GM12878 (cell line): ENCODE results near the gene TSPO. TPM values are rescaled to one million over a fixed set of nuclear protein-coding genes. Genes with fewer than 3 reads are reported as not detected.

Source experiments
- ATAC-seq: fragments of 200-7000 bp; cut with Tn5 transposase; 3 replicates; pipeline ENCODE4 v1.9.1; 2020; ENCODE audit warnings: mild to moderate bottlenecking, moderate library complexity
- BruUV-seq: library from RNA; stranded (reverse); fragments of 400-500 nt; replicated peaks from 2 replicates; lab custom pipeline; 2021; lab: Mats Ljungman, UMichigan
- CTCF ChIA-PET: fragments of 300-600 bp; sonication (Branson Sonifier 250); formaldehyde crosslinking; extraction: SDS; loops from one replicate; lab custom pipeline; 2021; ENCODE audit warnings: inconsistent platforms; lab: Yijun Ruan, JAX
- POLR2A ChIA-PET: fragments of 350-600 bp; formaldehyde crosslinking; extraction: SDS; loops from one replicate; lab custom pipeline; 2021; ENCODE audit warnings: inconsistent platforms; lab: Charles Lee
- RAD21 ChIA-PET: fragments of 300-600 bp; sonication (Branson Sonifier 250); formaldehyde crosslinking; loops from one replicate; lab custom pipeline; 2023; ENCODE audit warnings: antibody characterized with exemption; ENCODE audit not compliant: unreplicated experiment; lab: Charles Lee
- SMC1A ChIA-PET: fragments of 300-600 bp; sonication (Branson Sonifier 250); formaldehyde crosslinking; loops from one replicate; lab custom pipeline; 2023; ENCODE audit not compliant: unreplicated experiment, uncharacterized antibody; lab: Charles Lee
- DNase-seq: peaks from one replicate; pipeline ENCODE4 v3.0.0-alpha.2; 2011; ENCODE audit warnings: low read depth, low spot score
- FAIRE-seq: peaks from 3 replicates; lab custom pipeline; 2011; peaks lifted over from hg19 to GRCh38; lab: Jason Lieb, UNC
- H2AFZ ChIP-seq: 2 replicates; pipeline ENCODE4 v1.6.0; 2011; ENCODE audit warnings: low read depth, low read length, control low read depth; ENCODE audit not compliant: control insufficient read depth
- H3K27ac ChIP-seq: 2 replicates; pipeline ENCODE4 v1.5.1; 2011; ENCODE audit warnings: control low read depth; ENCODE audit not compliant: control insufficient read depth, insufficient read depth
- H3K27me3 ChIP-seq, 2 experiments: replicated peaks in 1 of 2; 2 replicates each; pipeline versions ENCODE4 v1.6.0 to v1.6.1; 2011; ENCODE audit warnings: low read length in 1 of 2; ENCODE audit not compliant: control insufficient read depth in 2 of 2, insufficient read depth in 2 of 2
- H3K36me3 ChIP-seq, 2 experiments: 2 replicates each; pipeline ENCODE4 v1.5.1; 2011; ENCODE audit warnings: low read length in 1 of 2; ENCODE audit not compliant: control insufficient read depth in 2 of 2, insufficient read depth in 2 of 2
- H3K4me1 ChIP-seq: 2 replicates; pipeline ENCODE4 v1.6.1; 2011; ENCODE audit warnings: mild to moderate bottlenecking, low read length, moderate library complexity, mixed read lengths; ENCODE audit not compliant: control insufficient read depth, insufficient read depth
- H3K4me2 ChIP-seq: 2 replicates; pipeline ENCODE4 v1.6.0; 2011; ENCODE audit warnings: control low read depth; ENCODE audit not compliant: control insufficient read depth, insufficient read depth
- H3K4me3 ChIP-seq: fragments of 200-600 bp; sonication (generic); 2 replicates; pipeline ENCODE4 v1.5.1; 2016
- H3K79me2 ChIP-seq: 2 replicates; pipeline ENCODE4 v1.6.0; 2011; ENCODE audit warnings: low read length; ENCODE audit not compliant: control insufficient read depth, insufficient read depth
- H3K9ac ChIP-seq: 2 replicates; pipeline ENCODE4 v1.8.0; 2011; ENCODE audit warnings: low read length, control low read depth, mixed read lengths; ENCODE audit not compliant: control insufficient read depth, insufficient read depth
- H3K9me3 ChIP-seq: replicated peaks from 3 replicates; pipeline ENCODE4 v1.5.1; 2011; ENCODE audit warnings: mild to moderate bottlenecking, low read length; ENCODE audit not compliant: control insufficient read depth, insufficient read depth
- H4K20me1 ChIP-seq: 2 replicates; pipeline ENCODE4 v1.6.0; 2011; ENCODE audit not compliant: control insufficient read depth, insufficient read depth
- CBFB ChIP-seq: IDR thresholded peaks from 2 replicates; pipeline ENCODE4 v1.6.1; 2016; ENCODE audit warnings: antibody characterized with exemption, low read depth
- EGR1 ChIP-seq, 2 experiments: IDR thresholded peaks; 1 replicate in 1 of 2; 2 replicates in 1 of 2; pipeline ENCODE4 v1.6.1; 2011 to 2012; ENCODE audit warnings: low read depth in 2 of 2, low read length in 2 of 2, borderline replicate concordance in 1 of 2, mild to moderate bottlenecking in 1 of 2, moderate library complexity in 1 of 2
- FOS ChIP-seq: IDR thresholded peaks from 3 replicates; pipeline ENCODE4 v1.6.1; 2011; ENCODE audit warnings: borderline replicate concordance; ENCODE audit not compliant: insufficient read length; ENCODE audit errors: extremely low read depth
- MXI1 ChIP-seq: fragments of 150-350 bp; IDR thresholded peaks from 2 replicates; pipeline ENCODE4 v1.6.1; 2011; ENCODE audit warnings: low read depth, mild to moderate bottlenecking, inconsistent platforms, low read length, improper control_type of control experiment
- MYC ChIP-seq: IDR thresholded peaks from 2 replicates; pipeline ENCODE4 v1.6.1; 2011; ENCODE audit warnings: mild to moderate bottlenecking, low read length, moderate library complexity, inconsistent platforms; ENCODE audit not compliant: insufficient read depth, insufficient replicate concordance, insufficient read length, severe bottlenecking
- NFYA ChIP-seq: IDR thresholded peaks from 2 replicates; pipeline ENCODE4 v1.6.1; 2011; ENCODE audit warnings: low read depth, mild to moderate bottlenecking, low read length, improper control_type of control experiment, borderline replicate concordance
- RBBP5 ChIP-seq: fragments of 200-600 bp; sonication (generic); conservative IDR thresholded peaks from 2 replicates; pipeline ENCODE4 v1.6.1; 2016
- TAF1 ChIP-seq: IDR thresholded peaks from 2 replicates; pipeline ENCODE4 v1.6.1; 2011; ENCODE audit warnings: mild to moderate bottlenecking, low read depth, low read length, borderline replicate concordance
- TCF7 ChIP-seq: IDR thresholded peaks from 2 replicates; pipeline ENCODE4 v1.6.1; 2014; ENCODE audit warnings: antibody characterized with exemption, borderline replicate concordance
- ZZZ3 ChIP-seq: IDR thresholded peaks from 2 replicates; pipeline ENCODE4 v1.6.1; 2011; ENCODE audit warnings: low read depth; ENCODE audit not compliant: control insufficient read depth, insufficient read length
- WGBS: methylation state at CpG from one replicate; pipeline ENCODE4 v1.1.6; 2016; ENCODE audit warnings: low lambda C conversion rate; ENCODE audit not compliant: insufficient replicate concordance, insufficient coverage; ENCODE audit errors: missing lambda C conversion rate; 5-methylcytosine and 5-hydroxymethylcytosine counted together
- in situ Hi-C: fragments of 300-500 bp; cut with MboI; formaldehyde crosslinking; loops from 9 replicates; pipeline ENCODE4 v1.14.3; 2018; ENCODE audit warnings: mixed read lengths
- intact Hi-C: fragments of 100-400 bp; cut with micrococcal nuclease; formaldehyde crosslinking; loops from one replicate; pipeline ENCODE4 v1.14.2; 2022; ENCODE audit not compliant: unreplicated experiment
- polyA plus RNA-seq, 11 experiments: library from polyadenylated mRNA; depleted of rRNA in 4 of 11; unstranded in 6 of 11; stranded (reverse) in 5 of 11; fragments of >200 nt; fragmentation: Nextera tagmentation in 4 of 11; fragmentation: Illumina TruSeq in 1 of 11; extraction: Ambion mirVana in 4 of 11; extraction: Trizol in 1 of 11; gene quantifications; 1 replicate in 1 of 11; 2 replicates in 10 of 11; pipeline versions ENCODE4 v1.2.1 to v1.2.3, GENCODE V29; 2011 to 2016; ENCODE audit warnings: inconsistent platforms in 2 of 11, missing spikeins in 2 of 11, low read depth in 1 of 11
- total RNA-seq, 4 experiments: library from RNA; depleted of rRNA in 3 of 4; stranded (reverse); fragments of >200 nt in 3 of 4; fragmentation: Illumina TruSeq in 1 of 4; extraction: Trizol in 1 of 4; gene quantifications; 2 replicates each; pipeline versions ENCODE4 v1.2.1 to v1.2.3, GENCODE V29; 2013 to 2021
- TF ChIP-seq, protein P1 (sequence below): IDR thresholded peaks from 2 replicates; pipeline ENCODE4 v1.6.1; 2012; ENCODE audit warnings: mild to moderate bottlenecking, low read depth, low read length

Gene TSPO
- total and polyA plus RNA-seq, 10 of the 15 experiments (the other 5 are each of a cell fraction or from before 2014, with no cell fraction given): 1.4 to 50.5 (median 18.8) TPM

DNA sequence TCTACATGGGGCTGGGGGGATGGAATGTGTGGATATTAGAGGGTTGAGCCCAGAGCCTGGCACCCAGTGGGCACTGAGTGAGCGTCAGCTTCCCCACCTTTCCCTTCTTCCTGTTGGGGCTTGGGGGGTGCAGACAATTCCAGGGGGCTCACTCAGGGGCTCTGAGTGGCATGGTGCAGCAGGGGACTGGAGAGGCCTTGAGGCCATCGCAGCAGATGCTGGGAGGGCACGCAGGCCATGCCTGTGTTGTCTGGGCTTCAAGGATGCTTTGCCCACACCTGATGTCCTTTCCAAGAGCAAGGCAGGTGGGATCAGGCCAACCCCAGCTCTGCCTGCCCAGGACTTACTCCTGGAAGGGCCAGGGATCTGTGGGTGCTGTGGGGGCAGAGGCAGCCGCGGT lies 46.8 kb downstream of the TSPO start:
- FAIRE-seq (no peak), ATAC-seq (no peak), DNase-seq (no peak)
- no peak overlapping the region for H3K4me3 ChIP-seq
- no peak overlapping the region for H3K4me2 ChIP-seq
- 58% methylated on average over 5 of the region's 5 CpGs for WGBS
- H3K27ac ChIP-seq: no peak overlapping the region
- H2AFZ ChIP-seq: no peak overlapping the region
- no peaks in the 10 kb centered on the region for H3K79me2 ChIP-seq
- H3K9me3 ChIP-seq: no peaks in the 10 kb centered on the region
- in situ Hi-C loops (no loop called here), intact Hi-C loops (no loop called here)
- no peaks in the 10 kb centered on the region for H4K20me1 ChIP-seq
- H3K36me3 ChIP-seq: no peaks in the 10 kb centered on the region
- TF ChIP-seq MXI1 (no peak), FOS (no peak), CBFB (no peak), TAF1 (no peak), NFYA (no peak)
- CTCF ChIA-PET: interaction anchor here (0.7 kb wide), 1 partner anchor 10 kb away, joined by 3 read pairs; no protein-coding TSS in a partner anchor
- H3K4me1 ChIP-seq: no peaks in the 10 kb centered on the region
- POLR2A ChIA-PET: no interaction called here
- no peak overlapping the region for H3K9ac ChIP-seq
- no TSS peak for BruUV-seq
- peaks cover 0 to 2% of the 10 kb centered on the region in 2 experiments; a peak in 2 of 4 replicates for H3K27me3 ChIP-seq
- RAD21 ChIA-PET: no interaction called here
- SMC1A ChIA-PET: no interaction called here

DNA sequence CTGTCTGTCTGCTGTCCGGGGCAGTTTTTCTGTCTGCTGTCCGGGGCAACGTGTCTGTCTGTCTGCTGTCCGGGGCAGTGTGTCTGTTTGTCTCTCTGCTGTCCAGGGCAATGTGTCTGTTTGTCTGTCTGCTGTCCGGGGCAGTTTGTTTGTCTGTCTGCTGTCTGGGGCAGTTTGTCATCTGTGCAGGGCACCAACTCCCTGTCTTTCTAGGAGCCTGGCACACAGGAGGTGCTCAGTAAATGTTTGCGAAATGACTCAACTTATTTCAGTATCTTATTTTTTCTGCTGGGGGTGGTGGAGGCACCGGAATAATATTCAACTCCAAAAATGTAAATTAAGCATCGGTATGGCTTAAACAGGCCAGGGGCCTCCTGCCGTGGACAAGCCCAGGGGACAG lies 47.6 kb downstream of the TSPO start:
- intact Hi-C loops (no loop called here), in situ Hi-C loops (no loop called here)
- Histone ChIP-seq H3K27me3 (peaks cover 0 to 2% of the 10 kb centered on the region in 2 experiments; a peak in 2 of 4 replicates), H2AFZ (no peak overlapping the region), H3K4me1 (no peaks in the 10 kb centered on the region), H3K4me2 (no peak overlapping the region), H3K9me3 (no peaks in the 10 kb centered on the region), H3K27ac (no peak overlapping the region), H4K20me1 (no peaks in the 10 kb centered on the region), H3K9ac (no peak overlapping the region), H3K36me3 (no peaks in the 10 kb centered on the region), H3K4me3 (no peak overlapping the region), H3K79me2 (no peaks in the 10 kb centered on the region)
- ChIA-PET CTCF (no interaction called here), SMC1A (no interaction called here), RAD21 (no interaction called here), POLR2A (no interaction called here)
- ATAC-seq (no peak), FAIRE-seq (no peak), DNase-seq (no peak)
- WGBS: 49% methylated on average over 9 of the region's 9 CpGs
- BruUV-seq: no TSS peak
- no peak for TF ChIP-seq EGR1 (IDR thresholded peaks at IDR 0.05; ENCODE audit: borderline replicate concordance in 1 of 2, low read depth in 2 of 2, low read length in 2 of 2)
- no peak for TF ChIP-seq ZZZ3
- TF ChIP-seq TCF7: no peak
- TF ChIP-seq MYC: no peak
- TF ChIP-seq, protein P1, sequence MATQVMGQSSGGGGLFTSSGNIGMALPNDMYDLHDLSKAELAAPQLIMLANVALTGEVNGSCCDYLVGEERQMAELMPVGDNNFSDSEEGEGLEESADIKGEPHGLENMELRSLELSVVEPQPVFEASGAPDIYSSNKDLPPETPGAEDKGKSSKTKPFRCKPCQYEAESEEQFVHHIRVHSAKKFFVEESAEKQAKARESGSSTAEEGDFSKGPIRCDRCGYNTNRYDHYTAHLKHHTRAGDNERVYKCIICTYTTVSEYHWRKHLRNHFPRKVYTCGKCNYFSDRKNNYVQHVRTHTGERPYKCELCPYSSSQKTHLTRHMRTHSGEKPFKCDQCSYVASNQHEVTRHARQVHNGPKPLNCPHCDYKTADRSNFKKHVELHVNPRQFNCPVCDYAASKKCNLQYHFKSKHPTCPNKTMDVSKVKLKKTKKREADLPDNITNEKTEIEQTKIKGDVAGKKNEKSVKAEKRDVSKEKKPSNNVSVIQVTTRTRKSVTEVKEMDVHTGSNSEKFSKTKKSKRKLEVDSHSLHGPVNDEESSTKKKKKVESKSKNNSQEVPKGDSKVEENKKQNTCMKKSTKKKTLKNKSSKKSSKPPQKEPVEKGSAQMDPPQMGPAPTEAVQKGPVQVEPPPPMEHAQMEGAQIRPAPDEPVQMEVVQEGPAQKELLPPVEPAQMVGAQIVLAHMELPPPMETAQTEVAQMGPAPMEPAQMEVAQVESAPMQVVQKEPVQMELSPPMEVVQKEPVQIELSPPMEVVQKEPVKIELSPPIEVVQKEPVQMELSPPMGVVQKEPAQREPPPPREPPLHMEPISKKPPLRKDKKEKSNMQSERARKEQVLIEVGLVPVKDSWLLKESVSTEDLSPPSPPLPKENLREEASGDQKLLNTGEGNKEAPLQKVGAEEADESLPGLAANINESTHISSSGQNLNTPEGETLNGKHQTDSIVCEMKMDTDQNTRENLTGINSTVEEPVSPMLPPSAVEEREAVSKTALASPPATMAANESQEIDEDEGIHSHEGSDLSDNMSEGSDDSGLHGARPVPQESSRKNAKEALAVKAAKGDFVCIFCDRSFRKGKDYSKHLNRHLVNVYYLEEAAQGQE: no peak
- no peak for TF ChIP-seq RBBP5
- no peak for TF ChIP-seq TAF1
